NCI-H128 (cell line): ENCODE results near the gene ELMOD3.
"Not testable (repeated sequence)": the region's sequence is repeated elsewhere in the genome, so short reads cannot be mapped to it uniquely, and the experiment has no call there.

Source experiments
- DNase-seq: peaks from one replicate; lab custom pipeline; 2025; ENCODE audit not compliant: unreplicated experiment; lab: John Stamatoyannopoulos, UW

Gene ELMOD3

GRCh38 chr2:85400541-85401463 lies 46.2 kb downstream of the ELMOD3 start:
- no peak for DNase-seq

- DNase-seq: no peak
Observed at GRCh38 chr2:85401464-85401805, 46.9 kb downstream of the ELMOD3 start.

- no peak for DNase-seq
Observed at GRCh38 chr2:85401844-85402243, 47.3 kb downstream of the ELMOD3 start.

GRCh38 chr2:85405201-85406059 lies 50.9 kb downstream of the ELMOD3 start:
- DNase-seq: no peak

GRCh38 chr2:85409845-85410583 lies 55.4 kb downstream of the ELMOD3 start, which contains the start of gene CAPG:
Gene CAPG, minus strand, starts transcription at chr2:85410366. Its CDS starts 8,221 bp downstream, at chr2:85402145.
- no peak for DNase-seq

- DNase-seq: no peak
Observed at GRCh38 chr2:85410584-85411404, 56.2 kb downstream of the ELMOD3 start.

GRCh38 chr2:85411405-85411748 lies 56.8 kb downstream of the ELMOD3 start:
- DNase-seq: no peak

GRCh38 chr2:85413592-85414420 lies 59.2 kb downstream of the ELMOD3 start:
- DNase-seq: no peak

- not testable (repeated sequence) for DNase-seq
Observed at GRCh38 chr2:85414421-85414759, 59.8 kb downstream of the ELMOD3 start.

- DNase-seq: no peak
Observed at GRCh38 chr2:85414761-85415553, 60.4 kb downstream of the ELMOD3 start.

- DNase-seq: no peak
Observed at GRCh38 chr2:85415980-85416650, 61.5 kb downstream of the ELMOD3 start.

- peak; percentile 63 for DNase-seq
Observed at GRCh38 chr2:85418132-85419008, 63.8 kb downstream of the ELMOD3 start, which contains the start of gene SH2D6. Gene SH2D6, plus strand, starts transcription at chr2:85418714. Its CDS starts 10,752 bp downstream, at chr2:85429466.

- no peak for DNase-seq
Observed at GRCh38 chr2:85419009-85419675, 64.6 kb downstream of the ELMOD3 start.

GRCh38 chr2:85420536-85421259 lies 66.1 kb downstream of the ELMOD3 start:
- peak; percentile 80 for DNase-seq

- DNase-seq: no peak
Observed at GRCh38 chr2:85421260-85422071, 66.9 kb downstream of the ELMOD3 start.
